Measurements from ENCODE around the gene SACS.

- TF ChIP-seq ZNF274 (IDR thresholded peaks at IDR 0.05; ENCODE audit: borderline replicate concordance, extremely low read depth, low read length), result no peak
- no peak for TF ChIP-seq CTCF (IDR thresholded peaks at IDR 0.05; ENCODE audit: control extremely low read depth in 1 of 3, insufficient read depth in 1 of 3, low read depth in 1 of 3, low read length in 3 of 3)
- no peak for TF ChIP-seq JUN (IDR thresholded peaks at IDR 0.05; ENCODE audit: low read depth, low read length)
- TF ChIP-seq BACH1 (IDR thresholded peaks at IDR 0.05; ENCODE audit: low read length), result no peak
- no peak for TF ChIP-seq TAF1 (IDR thresholded peaks at IDR 0.05; ENCODE audit: low read depth, low read length)
- no peak for TF ChIP-seq SIN3A (conservative IDR thresholded peaks at IDR 0.05 in 1 of 2, IDR thresholded peaks at IDR 0.05 in 1 of 2; ENCODE audit: low read depth in 1 of 2, low read length in 2 of 2)
- no peak for TF ChIP-seq RAD21 (IDR thresholded peaks at IDR 0.05 in 1 of 2, conservative IDR thresholded peaks at IDR 0.05 in 1 of 2; ENCODE audit: low read depth in 2 of 2, low read length in 2 of 2)
- TF ChIP-seq CREB1 (IDR thresholded peaks at IDR 0.05), result no peak
- no peak for TF ChIP-seq YY1 (IDR thresholded peaks at IDR 0.05; ENCODE audit: low read depth, low read length)
- no peak for TF ChIP-seq SIX5 (IDR thresholded peaks at IDR 0.05; ENCODE audit: low read depth, low read length)
- no peak for TF ChIP-seq POLR2AphosphoS5 (IDR thresholded peaks at IDR 0.05; ENCODE audit: low read depth, low read length)
- no peak for TF ChIP-seq POLR2A (IDR thresholded peaks at IDR 0.05; ENCODE audit: control extremely low read depth in 1 of 2, low read depth in 2 of 2, low read length in 2 of 2)
- TF ChIP-seq EP300 (IDR thresholded peaks at IDR 0.05; ENCODE audit: borderline replicate concordance in 1 of 2, low read depth in 2 of 2, low read length in 2 of 2), result no peak
- no peak for TF ChIP-seq EZH2 (IDR thresholded peaks at IDR 0.05; ENCODE audit: low read depth, low read length, severe bottlenecking)
These were observed 65.6 kb downstream of the SACS start for GRCh38 chr13:23367907-23368306.

All from H1 (cell line).